K562 (cell line): ENCODE data around the gene PAM. TPM values are rescaled to one million over a fixed set of nuclear protein-coding genes. Genes with fewer than 3 reads are reported as not detected.

Experiments
- ATAC-seq: fragments of 200-7000 bp; cut with Tn5 transposase; 3 replicates; pipeline ENCODE4 v1.9.1; 2020; ENCODE audit warnings: moderate library complexity
- BruUV-seq: library from RNA; stranded (reverse); fragments of 400-500 nt; replicated peaks from 2 replicates; lab custom pipeline; 2021; lab: Mats Ljungman, UMichigan
- CTCF ChIA-PET: fragments of 300-600 bp; formaldehyde crosslinking; extraction: SDS; loops from one replicate; lab custom pipeline; 2021; ENCODE audit warnings: low intra/inter-chr PET ratio; lab: Yijun Ruan, JAX
- POLR2A ChIA-PET: fragments of 300-600, 350-650 bp; sonication (Branson Sonifier 250); formaldehyde crosslinking; extraction: SDS; loops from one replicate; lab custom pipeline; 2021; ENCODE audit warnings: antibody characterized with exemption, inconsistent platforms; lab: Yijun Ruan, JAX
- DNase-seq, 4 experiments: peaks; one replicate each; pipeline versions ENCODE4 v3.0.0 to v3.0.0-alpha.2; 2011 to 2018; ENCODE audit warnings: low spot score in 3 of 4, mixed read lengths in 3 of 4; ENCODE audit errors: extremely low read depth in 1 of 4
- FAIRE-seq: peaks from 2 replicates; lab custom pipeline; 2011; peaks lifted over from hg19 to GRCh38; lab: Jason Lieb, UNC
- H2AFZ ChIP-seq: 2 replicates; pipeline ENCODE4 v1.6.0; 2011; ENCODE audit warnings: low read depth, low read length, control low read depth, inconsistent platforms
- H3K27ac ChIP-seq: fragments of 200-600 bp; 3 replicates; pipeline ENCODE4 v1.8.0; 2011; ENCODE audit warnings: low read depth, mild to moderate bottlenecking, control low read depth, inconsistent platforms, low read length, moderate library complexity, mixed read lengths; ENCODE audit errors: extremely low read depth
- H3K27me3 ChIP-seq, 2 experiments: fragments of 300-600 bp in 1 of 2; 2 replicates in 1 of 2; 3 replicates in 1 of 2; pipeline versions ENCODE4 v1.6.0 to v1.8.0; 2011; ENCODE audit warnings: inconsistent platforms in 2 of 2, low read length in 2 of 2, mild to moderate bottlenecking in 1 of 2, mixed read lengths in 1 of 2, moderate library complexity in 1 of 2; ENCODE audit not compliant: control insufficient read depth in 2 of 2, insufficient read depth in 2 of 2
- H3K36me3 ChIP-seq: fragments of 300-600 bp; 3 replicates; pipeline ENCODE4 v1.8.0; 2011; ENCODE audit warnings: mild to moderate bottlenecking, low read length, inconsistent platforms; ENCODE audit not compliant: control insufficient read depth, insufficient read depth
- H3K4me1 ChIP-seq, 2 experiments: fragments of 200-600 bp in 1 of 2; replicated peaks in 1 of 2; 2 replicates in 1 of 2; 3 replicates in 1 of 2; pipeline versions ENCODE4 v1.5.1 to v1.8.0; 2011; ENCODE audit warnings: inconsistent platforms in 2 of 2, low read length in 2 of 2, mild to moderate bottlenecking in 1 of 2, mixed read lengths in 1 of 2, moderate library complexity in 1 of 2; ENCODE audit not compliant: control insufficient read depth in 2 of 2, insufficient read depth in 2 of 2
- H3K4me2 ChIP-seq: 2 replicates; pipeline ENCODE4 v1.6.1; 2011; ENCODE audit warnings: low read length, control low read depth, inconsistent platforms, mixed read lengths; ENCODE audit not compliant: insufficient read depth
- H3K4me3 ChIP-seq: fragments of 200-600 bp; sonication (generic), shearing (Covaris generic); 2 replicates; pipeline ENCODE4 v1.5.1; 2016; ENCODE audit warnings: control low read depth, inconsistent platforms
- H3K79me2 ChIP-seq: fragments of 200-600 bp; 3 replicates; pipeline ENCODE4 v1.8.0; 2011; ENCODE audit warnings: low read length, inconsistent platforms; ENCODE audit not compliant: control insufficient read depth, insufficient read depth
- H3K9ac ChIP-seq, 2 experiments: 2 replicates each; pipeline versions ENCODE4 v1.6.0 to v1.6.1; 2011; ENCODE audit warnings: low read depth in 2 of 2, low read length in 2 of 2, control low read depth in 1 of 2, inconsistent platforms in 1 of 2, mild to moderate bottlenecking in 1 of 2, mixed read lengths in 1 of 2; ENCODE audit not compliant: insufficient read depth in 1 of 2
- H3K9me1 ChIP-seq: one replicate; pipeline ENCODE4 v1.6.0; 2011; ENCODE audit warnings: inconsistent platforms, mild to moderate bottlenecking, low read length, moderate library complexity; ENCODE audit not compliant: control insufficient read depth, insufficient read depth
- H3K9me3 ChIP-seq: replicated peaks from 2 replicates; pipeline ENCODE4 v1.5.1; 2011; ENCODE audit warnings: low read depth, low read length, inconsistent platforms; ENCODE audit not compliant: control insufficient read depth, insufficient read depth
- H4K20me1 ChIP-seq: replicated peaks from 2 replicates; pipeline ENCODE4 v1.6.1; 2011; ENCODE audit warnings: low read length, inconsistent platforms, mixed read lengths; ENCODE audit not compliant: control insufficient read depth, insufficient read depth
- HCFC1 ChIP-seq: IDR thresholded peaks from 2 replicates; pipeline ENCODE4 v1.6.1; 2012; ENCODE audit warnings: low read depth, low read length, improper control_type of control experiment
- PCBP1 ChIP-seq: fragments of 200-400 bp; formaldehyde crosslinking; IDR thresholded peaks from 2 replicates; pipeline ENCODE4 v1.6.1; 2018; ENCODE audit warnings: mild to moderate bottlenecking, low read depth, low read length; ENCODE audit not compliant: poor library complexity, severe bottlenecking
- SMARCB1 ChIP-seq: IDR thresholded peaks from 2 replicates; pipeline ENCODE4 v1.6.1; 2011; ENCODE audit warnings: improper control_type of control experiment, low read depth; ENCODE audit not compliant: insufficient read length
- SOX6 ChIP-seq: fragments of 450-650 bp; IDR thresholded peaks from 2 replicates; pipeline ENCODE4 v1.6.1; 2014; ENCODE audit warnings: mild to moderate bottlenecking
- WGBS: fragments of 100-300 bp; shearing (Covaris generic); methylation state at CpG from one replicate; pipeline ENCODE4 v1.1.6; 2016; ENCODE audit warnings: low coverage, mixed read lengths; ENCODE audit not compliant: insufficient coverage; ENCODE audit errors: missing lambda C conversion rate; 5-methylcytosine and 5-hydroxymethylcytosine counted together
- in situ Hi-C: fragments of 300-500 bp; cut with MboI; formaldehyde crosslinking; loops from 4 replicates; pipeline ENCODE4 v1.15.0; 2018; ENCODE audit warnings: inconsistent platforms, mixed read lengths
- intact Hi-C: fragments of 100-400 bp; cut with micrococcal nuclease; formaldehyde crosslinking; loops from 2 replicates; pipeline ENCODE4 v1.14.2; 2022
- polyA plus RNA-seq, 8 experiments: library from polyadenylated mRNA; depleted of rRNA in 4 of 8; stranded (reverse) in 5 of 8; unstranded in 3 of 8; fragments of >200 nt; fragmentation: Nextera tagmentation in 2 of 8; fragmentation: Illumina TruSeq in 1 of 8; extraction: Ambion mirVana in 2 of 8; extraction: Trizol in 1 of 8; gene quantifications; 2 replicates each; pipeline versions ENCODE4 v1.2.1 to v1.2.3, GENCODE V29; 2011 to 2014; ENCODE audit warnings: inconsistent platforms in 1 of 8, missing spikeins in 1 of 8
- total RNA-seq, 7 experiments: library from RNA; depleted of rRNA in 6 of 7; stranded (reverse); fragments of >200 nt in 6 of 7; fragmentation: Illumina TruSeq in 2 of 7; extraction: Trizol in 2 of 7; gene quantifications; 2 replicates each; pipeline versions ENCODE4 v1.2.1 to v1.2.3, GENCODE V29; 2011 to 2021; ENCODE audit warnings: low replicate concordance in 1 of 7
- TF ChIP-seq, protein P1 (sequence below): fragments of 250-450 bp; sonication (Bioruptor Pico); IDR thresholded peaks from 2 replicates; pipeline ENCODE4 v1.4.0; 2020; ENCODE audit warnings: mild to moderate bottlenecking, moderate library complexity

Gene PAM
- total and polyA plus RNA-seq, 9 of the 15 experiments (the other 6 are each of a cell fraction or from before 2014, with no cell fraction given): 0.39 to 3.1 (median 0.77) TPM

GRCh38 chr5:102753889-102754766 lies 977 bp upstream of the PAM start:
- Histone ChIP-seq H3K4me3 (peak overlapping the region; percentile 40; the same call in 1 of the 2 replicates), H4K20me1 (no peaks in the 10 kb centered on the region), H3K79me2 (no peaks in the 10 kb centered on the region), H3K4me1 (peaks cover 3 to 20% of the 10 kb centered on the region in 2 experiments; a peak in 4 of 5 replicates), H3K36me3 (no peaks in the 10 kb centered on the region)
- DNase-seq (peak in 1 of 4 experiments; percentile 6), FAIRE-seq (no peak)
- WGBS: 23% methylated on average over 28 of the region's 32 CpGs
- TF ChIP-seq, protein P1, sequence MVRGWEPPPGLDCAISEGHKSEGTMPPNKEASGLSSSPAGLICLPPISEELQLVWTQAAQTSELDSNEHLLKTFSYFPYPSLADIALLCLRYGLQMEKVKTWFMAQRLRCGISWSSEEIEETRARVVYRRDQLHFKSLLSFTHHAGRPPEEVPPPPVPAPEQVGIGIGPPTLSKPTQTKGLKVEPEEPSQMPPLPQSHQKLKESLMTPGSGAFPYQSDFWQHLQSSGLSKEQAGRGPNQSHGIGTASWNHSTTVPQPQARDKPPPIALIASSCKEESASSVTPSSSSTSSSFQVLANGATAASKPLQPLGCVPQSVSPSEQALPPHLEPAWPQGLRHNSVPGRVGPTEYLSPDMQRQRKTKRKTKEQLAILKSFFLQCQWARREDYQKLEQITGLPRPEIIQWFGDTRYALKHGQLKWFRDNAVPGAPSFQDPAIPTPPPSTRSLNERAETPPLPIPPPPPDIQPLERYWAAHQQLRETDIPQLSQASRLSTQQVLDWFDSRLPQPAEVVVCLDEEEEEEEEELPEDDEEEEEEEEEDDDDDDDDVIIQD (CRISPR knock-in tag): no peak
- TF ChIP-seq HCFC1: no peak
- no peak for TF ChIP-seq SMARCB1
- TF ChIP-seq PCBP1: no peak
- no peak for TF ChIP-seq SOX6
- TF ChIP-seq, all 486 proteins: peak for 0
- no peak for ATAC-seq
- H3K27ac ChIP-seq: no peak overlapping the region
- peak overlapping the region; percentile 79 for H2AFZ ChIP-seq
- H3K9me3 ChIP-seq: no peaks in the 10 kb centered on the region
- no peaks in the 10 kb centered on the region for H3K9me1 ChIP-seq
- H3K9ac ChIP-seq: peak overlapping the region; percentile 44 to 83; a peak in 2 of 4 replicates
- ChIA-PET CTCF (no interaction called here), POLR2A (interaction anchor here (0.6 kb wide), 1 partner anchor 167 kb away, joined by 3 read pairs; no protein-coding TSS in a partner anchor)
- H3K4me2 ChIP-seq: peak overlapping the region; percentile 63
- intact Hi-C loops: no loop called here
- no TSS peak for BruUV-seq
- in situ Hi-C loops: no loop called here
- H3K27me3 ChIP-seq: peaks cover 11 to 36% of the 10 kb centered on the region in 2 experiments
